IMR-90 (cell line): Measurements from ENCODE around the gene REN. TPM values are rescaled to one million over a fixed set of nuclear protein-coding genes. Genes with fewer than 3 reads are reported as not detected.
A peak's percentile ranks its signal among the peaks of the same experiment; 100 is the strongest.

Experiments
- ATAC-seq: fragments of 200-7000 bp; cut with Tn5 transposase; 2 replicates; pipeline ENCODE4 v1.9.1; 2020; ENCODE audit warnings: low read depth, mild to moderate bottlenecking, moderate library complexity
- BruUV-seq: library from RNA; stranded (reverse); fragments of 400-500 nt; replicated peaks from 2 replicates; lab custom pipeline; 2021; lab: Mats Ljungman, UMichigan
- CTCF ChIA-PET: fragments of 300-600 bp; formaldehyde crosslinking; extraction: SDS; loops from one replicate; lab custom pipeline; 2021; ENCODE audit warnings: antibody characterized with exemption; lab: Yijun Ruan, JAX
- POLR2A ChIA-PET: fragments of 300-600 bp; sonication (Branson Sonifier 250); formaldehyde crosslinking; loops from one replicate; lab custom pipeline; 2022; ENCODE audit warnings: antibody characterized with exemption; ENCODE audit not compliant: unreplicated experiment; lab: Charles Lee
- DNase-seq: peaks from one replicate; pipeline ENCODE4 v3.0.0; 2013
- H2AFZ ChIP-seq: replicated peaks from 2 replicates; pipeline ENCODE3; 2013; ENCODE audit warnings: low read length, mild to moderate bottlenecking; ENCODE audit not compliant: poor library complexity
- H2AK5ac ChIP-seq: 2 replicates; pipeline ENCODE4 v1.6.1; 2013; ENCODE audit warnings: low read depth, low read length, inconsistent platforms
- H2AK9ac ChIP-seq: replicated peaks from 2 replicates; pipeline ENCODE3; 2013; ENCODE audit warnings: mild to moderate bottlenecking, low read depth, low read length, moderate library complexity; ENCODE audit not compliant: poor library complexity
- H2BK120ac ChIP-seq: 2 replicates; pipeline ENCODE4 v1.6.1; 2013; ENCODE audit warnings: low read depth, low read length, inconsistent platforms
- H2BK15ac ChIP-seq: 3 replicates; pipeline ENCODE4 v1.6.1; 2013; ENCODE audit warnings: low read depth, low read length, inconsistent platforms
- H2BK20ac ChIP-seq: 2 replicates; pipeline ENCODE4 v1.6.1; 2013; ENCODE audit warnings: low read depth, mild to moderate bottlenecking, inconsistent platforms, low read length, moderate library complexity
- H2BK5ac ChIP-seq: 2 replicates; pipeline ENCODE4 v1.6.1; 2013; ENCODE audit warnings: mild to moderate bottlenecking, low read depth, low read length, inconsistent platforms; ENCODE audit not compliant: poor library complexity, severe bottlenecking
- H3K14ac ChIP-seq: replicated peaks from 2 replicates; pipeline ENCODE4 v1.6.1; 2013; ENCODE audit warnings: low read depth, low read length, inconsistent platforms
- H3K18ac ChIP-seq: 2 replicates; pipeline ENCODE4 v1.6.1; 2013; ENCODE audit warnings: low read depth, low read length, control low read depth
- H3K23ac ChIP-seq: 2 replicates; pipeline ENCODE4 v1.6.1; 2013; ENCODE audit warnings: low read depth, low read length, inconsistent platforms
- H3K27ac ChIP-seq: 2 replicates; pipeline ENCODE4 v1.5.1; 2013; ENCODE audit warnings: mild to moderate bottlenecking, control low read depth, low read length; ENCODE audit not compliant: insufficient read depth
- H3K27me3 ChIP-seq: 2 replicates; pipeline ENCODE4 v1.6.1; 2013; ENCODE audit warnings: low read length; ENCODE audit not compliant: control insufficient read depth, insufficient read depth
- H3K36me3 ChIP-seq: 2 replicates; pipeline ENCODE4 v1.6.1; 2013; ENCODE audit warnings: low read length, mixed read lengths; ENCODE audit not compliant: control insufficient read depth, insufficient read depth
- H3K4ac ChIP-seq: 2 replicates; pipeline ENCODE4 v1.6.1; 2013; ENCODE audit warnings: low read depth, low read length, inconsistent platforms
- H3K4me1 ChIP-seq: 2 replicates; pipeline ENCODE4 v1.6.1; 2013; ENCODE audit warnings: low read length, mixed read lengths; ENCODE audit not compliant: control insufficient read depth, insufficient read depth
- H3K4me2 ChIP-seq: 2 replicates; pipeline ENCODE4 v1.6.1; 2013; ENCODE audit warnings: low read depth, mild to moderate bottlenecking, control low read depth, low read length, moderate library complexity
- H3K4me3 ChIP-seq: 2 replicates; pipeline ENCODE4 v1.5.1; 2013; ENCODE audit warnings: low read depth, mild to moderate bottlenecking, control low read depth, low read length, moderate library complexity; ENCODE audit not compliant: insufficient read depth
- H3K56ac ChIP-seq: 2 replicates; pipeline ENCODE4 v1.6.1; 2013; ENCODE audit warnings: low read length, inconsistent platforms; ENCODE audit not compliant: insufficient read depth; ENCODE audit errors: extremely low read depth
- H3K79me1 ChIP-seq, 2 experiments: 2 replicates each; pipeline ENCODE4 v1.6.1; 2013; ENCODE audit warnings: low read length in 2 of 2, inconsistent platforms in 1 of 2, low read depth in 1 of 2
- H3K9ac ChIP-seq: 2 replicates; pipeline ENCODE4 v1.6.1; 2013; ENCODE audit warnings: low read depth, low read length, control low read depth
- H3K9me1 ChIP-seq: 2 replicates; pipeline ENCODE4 v1.6.1; 2013; ENCODE audit warnings: low read length, inconsistent platforms; ENCODE audit not compliant: insufficient read depth
- H3K9me3 ChIP-seq: 2 replicates; pipeline ENCODE4 v1.6.1; 2013; ENCODE audit warnings: low read length; ENCODE audit not compliant: control insufficient read depth, insufficient read depth
- H4K20me1 ChIP-seq: 2 replicates; pipeline ENCODE4 v1.6.1; 2013; ENCODE audit warnings: low read length, inconsistent platforms; ENCODE audit not compliant: insufficient read depth
- H4K5ac ChIP-seq: 2 replicates; pipeline ENCODE4 v1.6.1; 2013; ENCODE audit warnings: mild to moderate bottlenecking, low read depth, low read length, control low read depth
- H4K8ac ChIP-seq, 2 experiments: 2 replicates each; pipeline ENCODE4 v1.6.1; 2013; ENCODE audit warnings: low read depth in 2 of 2, low read length in 2 of 2, control low read depth in 1 of 2, inconsistent platforms in 1 of 2
- H4K91ac ChIP-seq: 2 replicates; pipeline ENCODE4 v1.6.1; 2013; ENCODE audit warnings: low read depth, low read length, inconsistent platforms; ENCODE audit not compliant: insufficient read depth
- BHLHE40 ChIP-seq: fragments of 150-350 bp; IDR thresholded peaks from 2 replicates; pipeline ENCODE4 v1.6.1; 2016; ENCODE audit warnings: mild to moderate bottlenecking, low read depth, low read length
- CEBPB ChIP-seq: IDR thresholded peaks from 2 replicates; pipeline ENCODE4 v1.6.1; 2012; ENCODE audit warnings: low read depth, low read length, improper control_type of control experiment
- CHD1 ChIP-seq: IDR thresholded peaks from 2 replicates; pipeline ENCODE4 v1.6.1; 2012; ENCODE audit warnings: low read depth, low read length, improper control_type of control experiment
- CTCF ChIP-seq: conservative IDR thresholded peaks from 2 replicates; pipeline ENCODE4 v1.5.1; 2012; ENCODE audit warnings: mild to moderate bottlenecking, low read depth, low read length, improper control_type of control experiment
- ELK1 ChIP-seq: fragments of 150-350 bp; IDR thresholded peaks from 2 replicates; pipeline ENCODE4 v1.6.1; 2016; ENCODE audit warnings: low read depth, mild to moderate bottlenecking, low read length, moderate library complexity, borderline replicate concordance
- FOS ChIP-seq: fragments of 150-350 bp; IDR thresholded peaks from 2 replicates; pipeline ENCODE4 v1.6.1; 2016; ENCODE audit warnings: low read depth, low read length
- MAFK ChIP-seq: IDR thresholded peaks from 2 replicates; pipeline ENCODE4 v1.6.1; 2012; ENCODE audit warnings: low read depth, low read length, improper control_type of control experiment
- MAZ ChIP-seq: IDR thresholded peaks from 2 replicates; pipeline ENCODE4 v1.6.1; 2012; ENCODE audit warnings: low read depth, mild to moderate bottlenecking, low read length, improper control_type of control experiment, moderate library complexity, borderline replicate concordance
- MXI1 ChIP-seq: IDR thresholded peaks from 2 replicates; pipeline ENCODE4 v1.6.1; 2012; ENCODE audit warnings: low read depth, mild to moderate bottlenecking, low read length, moderate library complexity, borderline replicate concordance
- NFE2L2 ChIP-seq: fragments of 150-350 bp; IDR thresholded peaks from 2 replicates; pipeline ENCODE4 v1.6.1; 2016; ENCODE audit warnings: low read depth, mild to moderate bottlenecking, low read length
- POLR2A ChIP-seq: IDR thresholded peaks from 2 replicates; pipeline ENCODE4 v1.6.1; 2012; ENCODE audit warnings: mild to moderate bottlenecking, low read depth, low read length
- RCOR1 ChIP-seq: IDR thresholded peaks from 2 replicates; pipeline ENCODE4 v1.6.1; 2012; ENCODE audit warnings: mild to moderate bottlenecking, low read length, improper control_type of control experiment; ENCODE audit not compliant: insufficient replicate concordance
- RFX5 ChIP-seq: IDR thresholded peaks from 2 replicates; pipeline ENCODE4 v1.8.0; 2012; ENCODE audit warnings: low read depth, mild to moderate bottlenecking, low read length, moderate library complexity
- SMC3 ChIP-seq: fragments of 150-350 bp; IDR thresholded peaks from 2 replicates; pipeline ENCODE4 v1.6.1; 2016; ENCODE audit warnings: low read depth, mild to moderate bottlenecking, antibody characterized with exemption, low read length, moderate library complexity
- USF2 ChIP-seq: fragments of 150-350 bp; IDR thresholded peaks from 2 replicates; pipeline ENCODE4 v1.6.1; 2017; ENCODE audit warnings: mild to moderate bottlenecking, antibody characterized with exemption, low read length, low read depth
- WGBS, 2 experiments: methylation state at CpG; one replicate each; pipeline versions ENCODE4 v1.1.5 to v1.1.7; 2013; ENCODE audit warnings: missing lambda C conversion rate in 2 of 2; ENCODE audit not compliant: insufficient read length in 1 of 2; ENCODE audit errors: extremely low coverage in 2 of 2; 5-methylcytosine and 5-hydroxymethylcytosine counted together
- dilution Hi-C: fragments of 300-500 bp; cut with HindIII; formaldehyde crosslinking; loops from one replicate; pipeline ENCODE4 v1.14.3; 2018; ENCODE audit warnings: low sequenced_read_pairs; ENCODE audit not compliant: unreplicated experiment
- in situ Hi-C: fragments of 300-500 bp; cut with MboI; formaldehyde crosslinking; loops from 3 replicates; pipeline ENCODE4 v1.14.3; 2019; ENCODE audit warnings: low sequenced_read_pairs, inconsistent platforms, mixed read lengths
- intact Hi-C: fragments of 100-400 bp; cut with micrococcal nuclease; formaldehyde crosslinking; loops from 2 replicates; pipeline ENCODE4 v1.10.0; 2022
- polyA plus RNA-seq, 3 experiments: library from polyadenylated mRNA; depleted of rRNA; stranded (reverse); fragments of >200 nt; gene quantifications; 2 replicates each; pipeline ENCODE4 v1.2.3, GENCODE V29; 2012; ENCODE audit warnings: low replicate concordance in 1 of 3
- total RNA-seq: library from RNA; depleted of rRNA; stranded (reverse); fragments of >200 nt; gene quantifications from 2 replicates; pipeline ENCODE4 v1.2.3, GENCODE V29; 2012

REN gene
- total and polyA plus RNA-seq, 2 of the 4 experiments (the other 2 are of a cell fraction), result 0.54 to 1.2 TPM

- no peaks in the 10 kb centered on the region; the same call in 1 of the 2 replicates for H3K9me3 ChIP-seq
- H3K23ac ChIP-seq, result peak overlapping the region; percentile 81; the same call in 1 of the 2 replicates
- H3K4me2 ChIP-seq, result no peak overlapping the region
- intact Hi-C loops, result no loop called here
- no peaks in the 10 kb centered on the region for H3K36me3 ChIP-seq
- peak overlapping the region; percentile 77 for H4K91ac ChIP-seq
- in situ Hi-C loops, result no loop called here
- peak overlapping the region; percentile 96 for H3K4ac ChIP-seq
- H3K4me3 ChIP-seq, result no peak overlapping the region
- peak overlapping the region; percentile 99 for H2BK20ac ChIP-seq
- H3K56ac ChIP-seq, result no peak overlapping the region; the same call in 1 of the 2 replicates
- ATAC-seq (no peak), DNase-seq (peak; percentile 16)
- no peak for TF ChIP-seq FOS
- TF ChIP-seq POLR2A, result no peak
- no peak for TF ChIP-seq USF2
- no peak for TF ChIP-seq CTCF
- TF ChIP-seq MXI1, result no peak
- TF ChIP-seq CEBPB, result no peak
- TF ChIP-seq ELK1, result no peak
- no peak for TF ChIP-seq BHLHE40
- no peak for TF ChIP-seq NFE2L2
- TF ChIP-seq RFX5, result no peak
- TF ChIP-seq MAZ, result no peak
- TF ChIP-seq CHD1, result no peak
- TF ChIP-seq RCOR1, result no peak
- no peak for TF ChIP-seq SMC3
- TF ChIP-seq MAFK, result no peak
- ChIA-PET POLR2A (no interaction called here), CTCF (interaction anchor here (1.0 to 2.7 kb wide), 4 partner anchors 10 to 191 kb away, joined by 3 to 10 read pairs (median 4); no protein-coding TSS in a partner anchor)
- H3K14ac ChIP-seq, result peak overlapping the region; percentile 96
- dilution Hi-C loops, result loop anchor here (25.0 kb wide), 1 partner anchor 215 kb away; no protein-coding TSS in a partner anchor
- no CpG with 5 or more reads among the region's 2 CpGs for WGBS, 2 experiments
- H2AFZ ChIP-seq, result peak overlapping the region; percentile 69
- no peaks in the 10 kb centered on the region for H3K27me3 ChIP-seq
- peak overlapping the region; percentile 79; the same call in 1 of the 2 replicates for H3K18ac ChIP-seq
- BruUV-seq, result no TSS peak
- peak overlapping the region; percentile 83 for H2BK15ac ChIP-seq
- H2BK5ac ChIP-seq, result peak overlapping the region; percentile 87
- no peak overlapping the region for H3K9ac ChIP-seq
- H4K8ac ChIP-seq, result peak overlapping the region; percentile 79 to 90
- H4K20me1 ChIP-seq, result no peaks in the 10 kb centered on the region
- H2AK5ac ChIP-seq, result peak overlapping the region; percentile 89
- H3K9me1 ChIP-seq, result peaks cover 13% of the 10 kb centered on the region
- 0 out of 4 replicates have a peak, but pooled peaks cover 0 to 3% of the 10 kb centered on the region in 2 experiments for H3K79me1 ChIP-seq
- H4K5ac ChIP-seq, result peak overlapping the region; percentile 17; the same call in 1 of the 2 replicates
- peak overlapping the region; percentile 88 for H2AK9ac ChIP-seq
- H3K4me1 ChIP-seq, result peaks cover 4% of the 10 kb centered on the region; the same call in 1 of the 2 replicates
- no peak overlapping the region for H3K27ac ChIP-seq
- peak overlapping the region; percentile 98 for H2BK120ac ChIP-seq
Observed at GRCh38 chr1:204172404-204173029, 6.4 kb upstream of the REN start.
